Measurements from ENCODE around the gene CLBA1. TPM values are rescaled to one million over a fixed set of nuclear protein-coding genes. Genes with fewer than 3 reads are reported as not detected.
"Not testable (repeated sequence)": the region's sequence is repeated elsewhere in the genome, so short reads cannot be mapped to it uniquely, and the experiment has no call there.

CLBA1 gene
- total RNA-seq, 1 experiment from 2014 or later, result 8.4 TPM

- DNase-seq (ENCODE audit: low read depth), result not testable (repeated sequence)
These were observed 37.5 kb upstream of the CLBA1 start for GRCh38 chr14:104947881-104948735.

GRCh38 chr14:104948736-104949031, 36.9 kb upstream of the CLBA1 start:
- no peak for DNase-seq (ENCODE audit: low read depth)

GRCh38 chr14:104949406-104949955, 36.1 kb upstream of the CLBA1 start:
- DNase-seq (ENCODE audit: low read depth), result not testable (repeated sequence)

- no peak for DNase-seq (ENCODE audit: low read depth)
These were observed 35.6 kb upstream of the CLBA1 start for GRCh38 chr14:104950021-104950420.

- not testable (repeated sequence) for DNase-seq (ENCODE audit: low read depth)
These were observed 34.9 kb upstream of the CLBA1 start for GRCh38 chr14:104950701-104951100.

GRCh38 chr14:104951863-104952657, 33.5 kb upstream of the CLBA1 start:
- not testable (repeated sequence) for DNase-seq (ENCODE audit: low read depth)

- no peak for DNase-seq (ENCODE audit: low read depth)
These were observed 32.5 kb upstream of the CLBA1 start for GRCh38 chr14:104953097-104953496.

- DNase-seq (ENCODE audit: low read depth), result no peak
These were observed 31.5 kb upstream of the CLBA1 start for GRCh38 chr14:104953896-104954656.

- no peak for DNase-seq (ENCODE audit: low read depth)
These were observed 30.7 kb upstream of the CLBA1 start for GRCh38 chr14:104954746-104955395.

- DNase-seq (ENCODE audit: low read depth), result no peak
These were observed 30.2 kb upstream of the CLBA1 start for GRCh38 chr14:104955396-104955770.

- DNase-seq (ENCODE audit: low read depth), result no peak
These were observed 29.2 kb upstream of the CLBA1 start for GRCh38 chr14:104956290-104956890.

- DNase-seq (ENCODE audit: low read depth), result no peak
These were observed 28.2 kb upstream of the CLBA1 start for GRCh38 chr14:104957146-104958113.

- DNase-seq (ENCODE audit: low read depth), result no peak
These were observed 21.0 kb upstream of the CLBA1 start for GRCh38 chr14:104964546-104964945.

GRCh38 chr14:104965561-104966231, 19.9 kb upstream of the CLBA1 start:
- no peak for DNase-seq (ENCODE audit: low read depth)

- no peak for DNase-seq (ENCODE audit: low read depth)
These were observed 19.2 kb upstream of the CLBA1 start for GRCh38 chr14:104966261-104966865.

- DNase-seq (ENCODE audit: low read depth), result no peak
These were observed 18.6 kb upstream of the CLBA1 start for GRCh38 chr14:104966981-104967385.

- peak; percentile 53 for DNase-seq (ENCODE audit: low read depth)
These were observed 18.0 kb upstream of the CLBA1 start for GRCh38 chr14:104967386-104968152.

- DNase-seq (ENCODE audit: low read depth), result peak; percentile 82
These were observed 17.4 kb upstream of the CLBA1 start for GRCh38 chr14:104968153-104968527.
